Keratinocyte (primary cell): Measurements from ENCODE around the gene INCA1. TPM values are rescaled to one million over a fixed set of nuclear protein-coding genes. Genes with fewer than 3 reads are reported as not detected.

ENCODE experiments used
- DNase-seq: peaks from one replicate; pipeline ENCODE4 v3.0.0-alpha.2; 2011; ENCODE audit warnings: low read depth, missing footprints, low spot score
- FAIRE-seq: peaks from 2 replicates; lab custom pipeline; 2011; peaks lifted over from hg19 to GRCh38; lab: Jason Lieb, UNC
- H2AFZ ChIP-seq: 2 replicates; pipeline ENCODE4 v1.6.0; 2012; ENCODE audit warnings: low read length, control low read depth, inconsistent platforms; ENCODE audit not compliant: control insufficient read depth
- H3K27ac ChIP-seq: 2 replicates; pipeline ENCODE4 v1.5.1; 2011; ENCODE audit warnings: low read length; ENCODE audit not compliant: control insufficient read depth, insufficient read depth
- H3K27me3 ChIP-seq: 3 replicates; pipeline ENCODE4 v1.6.0; 2011; ENCODE audit warnings: low read length; ENCODE audit not compliant: control insufficient read depth, insufficient read depth; ENCODE audit errors: extremely low read depth
- H3K36me3 ChIP-seq, 2 experiments: 2 replicates in 1 of 2; 3 replicates in 1 of 2; pipeline ENCODE4 v1.5.1; 2011; ENCODE audit warnings: low read length in 2 of 2, mild to moderate bottlenecking in 1 of 2; ENCODE audit not compliant: control insufficient read depth in 2 of 2, insufficient read depth in 2 of 2; ENCODE audit errors: extremely low read depth in 1 of 2
- H3K4me1 ChIP-seq: 3 replicates; pipeline ENCODE4 v1.5.1; 2011; ENCODE audit warnings: low read length; ENCODE audit not compliant: control insufficient read depth, insufficient read depth; ENCODE audit errors: extremely low read depth
- H3K4me2 ChIP-seq: 3 replicates; pipeline ENCODE4 v1.6.0; 2011; ENCODE audit warnings: low read depth, low read length; ENCODE audit not compliant: control insufficient read depth, insufficient read depth; ENCODE audit errors: extremely low read depth
- H3K4me3 ChIP-seq, 3 experiments: fragments of 200-600 bp in 1 of 3; sonication (generic) in 1 of 3; 2 replicates in 2 of 3; 3 replicates in 1 of 3; pipeline ENCODE4 v1.5.1; 2011 to 2016; ENCODE audit warnings: low read length in 3 of 3, mild to moderate bottlenecking in 3 of 3, control low read depth in 2 of 3, inconsistent platforms in 1 of 3, low read depth in 1 of 3, mixed read lengths in 1 of 3, mixed run types in 1 of 3, moderate library complexity in 1 of 3; ENCODE audit not compliant: control insufficient read depth in 2 of 3, insufficient read depth in 2 of 3; ENCODE audit errors: extremely low read depth in 1 of 3
- H3K79me2 ChIP-seq: 2 replicates; pipeline ENCODE4 v1.6.0; 2012; ENCODE audit warnings: low read length; ENCODE audit not compliant: control insufficient read depth, insufficient read depth
- H3K9ac ChIP-seq: 3 replicates; pipeline ENCODE4 v1.6.0; 2011; ENCODE audit warnings: low read length; ENCODE audit not compliant: control insufficient read depth, insufficient read depth; ENCODE audit errors: extremely low read depth
- H3K9me1 ChIP-seq: 3 replicates; pipeline ENCODE4 v1.6.0; 2011; ENCODE audit warnings: low read length; ENCODE audit not compliant: control insufficient read depth, insufficient read depth; ENCODE audit errors: extremely low read depth
- H3K9me3 ChIP-seq: 2 replicates; pipeline ENCODE4 v1.5.1; 2012; ENCODE audit warnings: low read depth, low read length; ENCODE audit not compliant: control insufficient read depth
- H4K20me1 ChIP-seq: 3 replicates; pipeline ENCODE4 v1.6.0; 2011; ENCODE audit warnings: low read length; ENCODE audit not compliant: control insufficient read depth, insufficient read depth; ENCODE audit errors: extremely low read depth
- CTCF ChIP-seq, 3 experiments: IDR thresholded peaks in 1 of 3; conservative IDR thresholded peaks in 1 of 3; optimal IDR thresholded peaks in 1 of 3; 2 replicates in 2 of 3; 3 replicates in 1 of 3; pipeline versions ENCODE3 to v1.5.1; 2011; ENCODE audit warnings: low read length in 3 of 3, mild to moderate bottlenecking in 3 of 3, moderate library complexity in 2 of 3, control low read depth in 1 of 3, inconsistent platforms in 1 of 3; ENCODE audit not compliant: insufficient read depth in 2 of 3; ENCODE audit errors: extremely low read depth in 1 of 3
- EZH2 ChIP-seq: IDR thresholded peaks from one replicate; pipeline ENCODE4 v1.6.1; 2012; ENCODE audit warnings: inconsistent platforms, mild to moderate bottlenecking, low read length, moderate library complexity
- dilution Hi-C: fragments of 300-500 bp; cut with MboI; formaldehyde crosslinking; loops from one replicate; pipeline ENCODE4 v1.7.0; 2020; ENCODE audit warnings: low sequenced_read_pairs; ENCODE audit not compliant: extremely low pct_ligation_motif_present
- polyA plus RNA-seq, 5 experiments: library from polyadenylated mRNA; depleted of rRNA in 3 of 5; stranded (reverse) in 3 of 5; stranded (forward) in 1 of 5; unstranded in 1 of 5; fragments of >200 nt; gene quantifications; 1 replicate in 1 of 5; 2 replicates in 3 of 5; 3 replicates in 1 of 5; pipeline versions ENCODE4 v1.2.1 to v1.2.3, GENCODE V29; 2011 to 2012; ENCODE audit warnings: missing spikeins in 2 of 5, low read depth in 1 of 5, low replicate concordance in 1 of 5

INCA1 gene
- polyA plus RNA-seq, 1 donor (not counting 4 experiments of a cell fraction or from before 2014, with no cell fraction given) = 0.21 TPM

- no peak for TF ChIP-seq CTCF (optimal IDR thresholded peaks at IDR 0.05 in 1 of 3, IDR thresholded peaks at IDR 0.05 in 1 of 3, conservative IDR thresholded peaks at IDR 0.05 in 1 of 3; ENCODE audit: extremely low read depth in 1 of 3, insufficient read depth in 2 of 3, low read length in 3 of 3)
- TF ChIP-seq EZH2 = no peak
- H3K27ac ChIP-seq = peak overlapping the region; percentile 98
- H3K4me2 ChIP-seq = peak overlapping the region; percentile 89
- H3K79me2 ChIP-seq = peaks cover 33% of the 10 kb centered on the region
- peaks cover 2% of the 10 kb centered on the region for H3K9me1 ChIP-seq
- peak overlapping the region; percentile 94 for H3K9ac ChIP-seq
- DNase-seq = no peak
- H3K4me1 ChIP-seq = peaks cover 39% of the 10 kb centered on the region
- dilution Hi-C loops = loop anchor here (10.0 kb wide), 1 partner anchor 56 kb away; no protein-coding TSS in a partner anchor
- H3K9me3 ChIP-seq = no peaks in the 10 kb centered on the region
- peaks cover 15% of the 10 kb centered on the region for H4K20me1 ChIP-seq
- FAIRE-seq = peak; percentile 43
- peaks cover 16 to 24% of the 10 kb centered on the region in 2 experiments for H3K36me3 ChIP-seq
- no peaks in the 10 kb centered on the region for H3K27me3 ChIP-seq
- H3K4me3 ChIP-seq = peak overlapping the region; percentile 77 to 99 (median 96)
- peak overlapping the region; percentile 51 for H2AFZ ChIP-seq
These were observed 48.4 kb downstream of the INCA1 start for GRCh38 chr17:4948931-4949320.

GRCh38 chr17:4948166-4948930 is 49.0 kb downstream of the INCA1 start, which contains the start of gene PFN1:
Gene PFN1 (minus strand): TSS chr17:4948530. CDS start chr17:4948394, 136 bp downstream.
- H3K36me3 ChIP-seq = peaks cover 17 to 24% of the 10 kb centered on the region in 2 experiments
- no peak for FAIRE-seq
- H3K27ac ChIP-seq = peak within 1 kb of the TSS; percentile 98
- H3K9me3 ChIP-seq = no peaks in the 10 kb centered on the region
- H3K9me1 ChIP-seq = peaks cover 1% of the 10 kb centered on the region
- H3K4me1 ChIP-seq = peaks cover 39% of the 10 kb centered on the region
- H3K79me2 ChIP-seq = peaks cover 33% of the 10 kb centered on the region
- H3K27me3 ChIP-seq = no peaks in the 10 kb centered on the region
- H3K4me2 ChIP-seq = peak within 1 kb of the TSS; percentile 89
- dilution Hi-C loops = loop anchor here (10.0 kb wide), 1 partner anchor 56 kb away; no protein-coding TSS in a partner anchor
- H3K4me3 ChIP-seq = peak within 1 kb of the TSS; percentile 96 to 99 (median 97)
- DNase-seq = no peak
- H3K9ac ChIP-seq = peak within 1 kb of the TSS; percentile 94
- H4K20me1 ChIP-seq = peaks cover 15% of the 10 kb centered on the region
- no peak for TF ChIP-seq CTCF (optimal IDR thresholded peaks at IDR 0.05 in 1 of 3, IDR thresholded peaks at IDR 0.05 in 1 of 3, conservative IDR thresholded peaks at IDR 0.05 in 1 of 3; ENCODE audit: extremely low read depth in 1 of 3, insufficient read depth in 2 of 3, low read length in 3 of 3)
- no peak for TF ChIP-seq EZH2
- H2AFZ ChIP-seq = peak within 1 kb of the TSS; percentile 51
